Measurements from ENCODE around the gene PDE7B. TPM values are rescaled to one million over a fixed set of nuclear protein-coding genes. Genes with fewer than 3 reads are reported as not detected.

Gene PDE7B
- polyA plus RNA-seq, 1 of the 3 experiments (the other 2 are of a cell fraction): 1.9 TPM

DNA sequence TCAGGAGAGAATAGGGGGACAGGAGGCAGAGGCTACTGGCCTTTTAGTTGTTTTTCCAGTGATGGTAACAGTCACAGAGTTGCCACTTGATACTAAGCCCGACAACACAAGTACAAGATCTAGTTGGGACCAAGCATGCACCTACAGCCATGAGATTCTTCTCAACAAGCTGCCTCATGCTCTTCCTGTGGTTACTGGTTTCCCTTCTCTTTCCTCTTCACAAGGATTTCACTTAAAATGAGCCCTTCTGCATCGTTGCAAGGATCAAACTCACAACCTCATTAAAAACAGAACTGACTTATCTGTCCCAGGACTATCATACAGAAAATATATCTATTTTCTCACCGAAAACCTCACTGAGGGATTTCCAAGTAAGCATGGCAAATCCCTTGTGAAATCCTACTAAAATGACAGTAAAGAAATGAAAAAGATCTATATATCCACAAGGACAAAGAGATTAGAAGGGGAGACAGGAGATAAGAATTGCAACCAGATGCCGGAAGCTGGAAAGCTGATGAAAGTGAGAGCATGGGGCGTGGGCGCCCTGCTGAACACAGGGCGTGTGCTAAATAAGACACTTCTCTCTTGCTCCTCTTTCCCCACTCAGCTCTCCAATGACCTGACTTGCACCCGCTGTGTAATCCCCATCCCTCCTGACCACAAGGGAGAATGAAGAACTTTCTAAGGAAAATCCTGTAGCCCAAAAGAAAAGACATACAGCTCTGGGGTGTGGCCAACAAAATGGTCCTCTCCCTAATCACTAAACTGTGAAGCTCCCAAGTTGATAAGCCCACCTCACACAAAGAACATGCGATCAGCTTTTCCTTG is 385.2 kb downstream of the PDE7B start (continued):
- TF ChIP-seq SIN3A (IDR thresholded peaks at IDR 0.05; ENCODE audit: borderline replicate concordance, low read depth, low read length) (no peak), PBX3 (IDR thresholded peaks at IDR 0.05) (no peak), EP300 (IDR thresholded peaks at IDR 0.05; ENCODE audit: borderline replicate concordance in 1 of 2, low read depth in 1 of 2, low read length in 1 of 2) (no peak), ELF1 (IDR thresholded peaks at IDR 0.05) (no peak)

DNA sequence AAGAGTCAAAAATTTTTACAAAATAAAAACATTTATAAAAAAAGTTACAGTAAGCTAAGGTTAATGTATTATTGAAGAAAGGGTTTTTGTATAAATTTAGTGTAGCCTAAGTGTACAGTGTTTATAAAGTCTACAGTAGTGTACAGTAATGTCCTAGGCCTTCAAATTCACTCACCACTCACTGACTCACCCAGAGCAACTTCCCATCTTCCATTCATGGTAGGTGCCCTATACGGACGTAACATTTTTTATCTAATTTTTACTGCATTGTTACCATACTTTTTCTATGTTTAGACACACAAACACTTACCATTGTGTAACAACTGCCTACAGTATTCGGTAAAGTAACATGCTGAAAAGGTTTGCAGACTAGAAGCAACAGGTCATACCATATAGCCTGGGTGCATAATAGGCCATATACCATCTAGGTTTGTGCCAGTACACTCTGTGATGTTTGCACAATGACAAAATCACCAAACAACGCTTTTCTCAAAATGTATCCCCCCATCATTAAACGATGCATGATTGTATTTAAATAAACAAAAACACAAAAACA is 392.6 kb downstream of the PDE7B start:
- POLR2A ChIA-PET: no interaction called here
- Histone ChIP-seq H3K27ac (ENCODE audit: low read depth in 2 of 2, low read length in 1 of 2) (no peak overlapping the region; a peak in 1 of 4 replicates), H4K20me1 (ENCODE audit: insufficient read depth) (no peaks in the 10 kb centered on the region), H3K9ac (no peak overlapping the region), H3K4me2 (no peak overlapping the region), H3K9me2 (no peaks in the 10 kb centered on the region), H3K36me3 (replicated peaks in 1 of 2; ENCODE audit: control insufficient read depth in 1 of 2, insufficient read depth in 2 of 2, low read length in 1 of 2) (peaks cover 13 to 14% of the 10 kb centered on the region in 2 experiments), H2AFZ (ENCODE audit: low read depth) (peak overlapping the region; percentile 46; the same call in 1 of the 2 replicates), H3K9me3 (no peaks in the 10 kb centered on the region), H3K79me2 (ENCODE audit: insufficient read depth) (peaks cover 29% of the 10 kb centered on the region; the same call in 1 of the 2 replicates), H3K4me3 (ENCODE audit: low read depth in 2 of 2, low read length in 1 of 2) (no peak overlapping the region), H3K4me1 (ENCODE audit: control insufficient read depth in 1 of 2, insufficient read depth in 2 of 2, low read depth in 1 of 2, low read length in 1 of 2) (peaks cover 0 to 1% of the 10 kb centered on the region in 2 experiments; a peak in 1 of 4 replicates), H3K27me3 (ENCODE audit: insufficient read depth) (no peaks in the 10 kb centered on the region), H3F3A (replicated peaks; ENCODE audit: insufficient read depth) (no peaks in the 10 kb centered on the region)
- no peak for DNase-seq
- TF ChIP-seq TAF1 (IDR thresholded peaks at IDR 0.05; ENCODE audit: borderline replicate concordance, low read depth, low read length) (no peak), FOSL2 (IDR thresholded peaks at IDR 0.05; ENCODE audit: borderline replicate concordance, low read depth) (no peak), PBX3 (IDR thresholded peaks at IDR 0.05) (no peak)
- 91% methylated on average over 5 of the region's 5 CpGs for WGBS (ENCODE audit: low lambda C conversion rate)
- CTCF ChIA-PET: no interaction called here

All from SK-N-SH (cell line).